GM23248 (cell line): ENCODE results near the gene HEATR9. TPM values are rescaled to one million over a fixed set of nuclear protein-coding genes. Genes with fewer than 3 reads are reported as not detected.
A peak's percentile ranks its signal among the peaks of the same experiment; 100 is the strongest.

Experiments used
- DNase-seq: peaks from one replicate; pipeline ENCODE4 v3.0.0-alpha.2; 2015
- H2AFZ ChIP-seq: fragments of 200-600 bp; sonication (generic); 2 replicates; pipeline ENCODE4 v1.6.1; 2016; ENCODE audit warnings: antibody characterized with exemption
- H3F3A ChIP-seq: fragments of 200-600 bp; sonication (generic); 2 replicates; pipeline ENCODE4 v1.6.1; 2016; ENCODE audit warnings: mild to moderate bottlenecking, antibody characterized with exemption, mixed run types; ENCODE audit not compliant: insufficient read depth
- H3K27ac ChIP-seq: fragments of 200-600 bp; sonication (generic); 2 replicates; pipeline ENCODE4 v1.5.1; 2016; ENCODE audit warnings: mild to moderate bottlenecking
- H3K27me3 ChIP-seq: fragments of 200-600 bp; sonication (generic); replicated peaks from 2 replicates; pipeline ENCODE4 v1.6.1; 2016; ENCODE audit warnings: mild to moderate bottlenecking; ENCODE audit not compliant: insufficient read depth
- H3K36me3 ChIP-seq: fragments of 200-600 bp; sonication (generic); 2 replicates; pipeline ENCODE4 v1.6.1; 2016; ENCODE audit warnings: low read depth, mild to moderate bottlenecking
- H3K4me1 ChIP-seq: fragments of 200-600 bp; sonication (generic); 2 replicates; pipeline ENCODE4 v1.6.1; 2016; ENCODE audit warnings: mild to moderate bottlenecking; ENCODE audit not compliant: insufficient read depth
- H3K4me2 ChIP-seq: fragments of 200-600 bp; sonication (generic); one replicate; pipeline ENCODE4 v1.6.1; 2016; ENCODE audit warnings: mild to moderate bottlenecking; ENCODE audit not compliant: unreplicated experiment
- H3K4me3 ChIP-seq: fragments of 200-600 bp; sonication (generic); 2 replicates; pipeline ENCODE4 v1.5.1; 2016; ENCODE audit warnings: mild to moderate bottlenecking
- H3K79me2 ChIP-seq: fragments of 200-600 bp; sonication (generic); 2 replicates; pipeline ENCODE4 v1.6.1; 2016; ENCODE audit warnings: mild to moderate bottlenecking; ENCODE audit not compliant: insufficient read depth
- H3K9ac ChIP-seq: fragments of 200-600 bp; sonication (generic); 2 replicates; pipeline ENCODE4 v1.6.1; 2016; ENCODE audit warnings: mild to moderate bottlenecking
- H3K9me2 ChIP-seq: fragments of 200-600 bp; sonication (generic); 2 replicates; pipeline ENCODE4 v1.6.1; 2016; ENCODE audit warnings: mixed run types, mild to moderate bottlenecking, moderate library complexity; ENCODE audit not compliant: insufficient read depth
- H3K9me3 ChIP-seq: fragments of 200-600 bp; sonication (generic); one replicate; pipeline ENCODE4 v1.6.1; 2017; ENCODE audit warnings: low read depth
- H4K20me1 ChIP-seq: fragments of 200-600 bp; sonication (generic); 2 replicates; pipeline ENCODE4 v1.6.0; 2016; ENCODE audit not compliant: insufficient read depth
- EZH2 ChIP-seq: fragments of 200-600 bp; sonication (generic); IDR thresholded peaks from 2 replicates; pipeline ENCODE4 v1.6.1; 2018; ENCODE audit warnings: antibody characterized with exemption, mild to moderate bottlenecking; ENCODE audit not compliant: insufficient read depth, poor library complexity, severe bottlenecking
- EZH2phosphoT487 ChIP-seq: fragments of 200-600 bp; sonication (generic); IDR thresholded peaks from 2 replicates; pipeline ENCODE4 v1.6.1; 2018; ENCODE audit warnings: antibody characterized with exemption, moderate library complexity, mild to moderate bottlenecking, low read depth; ENCODE audit not compliant: insufficient read depth
- WGBS, 2 experiments: methylation state at CpG; one replicate each; pipeline ENCODE4 v1.1.6; 2015 to 2017; ENCODE audit warnings: low lambda C conversion rate in 2 of 2, low coverage in 1 of 2; ENCODE audit errors: missing lambda C conversion rate in 2 of 2; 5-methylcytosine and 5-hydroxymethylcytosine counted together
- in situ Hi-C: fragments of 300-500 bp; cut with MboI; formaldehyde crosslinking; loops from 2 replicates; pipeline ENCODE4 v1.15.0; 2020
- polyA plus RNA-seq: library from polyadenylated mRNA; unstranded; fragments of >200 nt; fragmentation: Nextera tagmentation; extraction: Ambion mirVana; gene quantifications from 2 replicates; pipeline ENCODE4 v1.2.1, GENCODE V29; 2016
- total RNA-seq: library from RNA; depleted of rRNA; stranded (reverse); fragments of >200 nt; shearing (Covaris generic); gene quantifications from 2 replicates; pipeline ENCODE4 v1.2.3, GENCODE V29; 2014

Gene HEATR9
- total and polyA plus RNA-seq, 2 experiments from 2014 or later = not detected

DNA sequence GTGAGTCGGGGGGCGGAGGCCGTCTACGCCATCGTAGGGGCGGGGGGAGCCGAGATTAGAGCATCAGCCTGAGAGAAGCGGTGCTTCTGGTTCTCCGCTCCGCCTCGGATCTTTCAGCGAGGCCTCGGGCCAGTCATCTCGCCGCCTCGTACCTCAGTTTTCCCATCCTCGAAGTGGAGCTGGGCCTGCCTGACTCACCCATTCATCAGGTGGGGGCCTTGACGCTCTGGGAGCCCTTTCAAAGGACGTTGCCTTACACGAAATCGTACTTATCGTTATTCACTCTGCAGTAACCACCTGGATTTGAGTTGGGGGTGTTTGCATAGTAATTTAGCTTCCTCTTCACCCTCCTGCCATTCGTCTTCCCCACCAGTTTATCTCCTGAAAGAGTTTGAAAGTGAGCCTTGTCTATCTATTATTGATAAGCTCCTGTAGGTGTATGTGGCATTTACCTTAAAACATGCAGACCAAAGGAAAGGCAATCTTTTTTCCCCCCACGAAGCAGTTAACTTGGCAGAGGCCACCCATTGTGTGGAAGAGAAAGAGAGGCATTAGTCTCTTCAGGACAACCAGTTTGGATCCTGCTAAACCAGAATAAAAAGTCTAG, 58.7 kb downstream of the HEATR9 start:
- Histone ChIP-seq H3K4me1 (peaks cover 31% of the 10 kb centered on the region), H3F3A (peaks cover 19% of the 10 kb centered on the region), H3K79me2 (peaks cover 56% of the 10 kb centered on the region), H3K9me3 (no peaks in the 10 kb centered on the region), H3K27me3 (no peaks in the 10 kb centered on the region), H3K9me2 (no peaks in the 10 kb centered on the region), H3K27ac (peak overlapping the region; percentile 92), H3K4me3 (peak overlapping the region; percentile 92), H3K4me2 (peak overlapping the region; percentile 99), H2AFZ (peak overlapping the region; percentile 50; the same call in 1 of the 2 replicates), H3K9ac (peak overlapping the region; percentile 96), H4K20me1 (0 out of 2 replicates have a peak, but pooled peaks cover 8% of the 10 kb centered on the region), H3K36me3 (no peaks in the 10 kb centered on the region)
- TF ChIP-seq EZH2phosphoT487 (no peak), EZH2 (no peak)
- WGBS, 2 experiments = 1 to 2% methylated on average over 17 to 20 of the region's 24 CpGs
- in situ Hi-C loops = no loop called here
- peak; percentile 75 for DNase-seq

GRCh38 chr17:35808962-35809854, 59.5 kb downstream of the HEATR9 start, which contains the start of gene TAF15:
Gene TAF15 (plus strand): TSS chr17:35809484. CDS start chr17:35809570, 86 bp downstream.
- H2AFZ ChIP-seq = peak within 1 kb of the TSS; percentile 75
- H3K36me3 ChIP-seq = no peaks in the 10 kb centered on the region
- H3F3A ChIP-seq = peaks cover 19% of the 10 kb centered on the region
- TF ChIP-seq EZH2 (no peak), EZH2phosphoT487 (no peak)
- H3K9me3 ChIP-seq = no peaks in the 10 kb centered on the region
- no peaks in the 10 kb centered on the region for H3K27me3 ChIP-seq
- peak within 1 kb of the TSS; percentile 92 for H3K27ac ChIP-seq
- 1% methylated on average over 54 to 56 of the region's 71 CpGs for WGBS, 2 experiments
- peak within 1 kb of the TSS; percentile 96 for H3K9ac ChIP-seq
- H3K4me3 ChIP-seq = peak within 1 kb of the TSS; percentile 92
- in situ Hi-C loops = no loop called here
- H3K4me2 ChIP-seq = peak within 1 kb of the TSS; percentile 99
- peaks cover 31% of the 10 kb centered on the region for H3K4me1 ChIP-seq
- DNase-seq = peak; percentile 99
- H3K79me2 ChIP-seq = peaks cover 49% of the 10 kb centered on the region
- no peaks in the 10 kb centered on the region for H3K9me2 ChIP-seq
- H4K20me1 ChIP-seq = 0 out of 2 replicates have a peak, but pooled peaks cover 8% of the 10 kb centered on the region

- in situ Hi-C loops = no loop called here
- Histone ChIP-seq H3K4me3 (peak overlapping the region; percentile 92), H3K9me2 (no peaks in the 10 kb centered on the region), H3K79me2 (peaks cover 41% of the 10 kb centered on the region), H3F3A (peaks cover 19% of the 10 kb centered on the region), H3K4me2 (peak overlapping the region; percentile 92), H2AFZ (peak overlapping the region; percentile 75), H3K9me3 (no peaks in the 10 kb centered on the region), H3K36me3 (no peaks in the 10 kb centered on the region), H3K27me3 (no peaks in the 10 kb centered on the region), H4K20me1 (0 out of 2 replicates have a peak, but pooled peaks cover 5% of the 10 kb centered on the region), H3K9ac (peak overlapping the region; percentile 96), H3K4me1 (peaks cover 31% of the 10 kb centered on the region), H3K27ac (peak overlapping the region; percentile 92)
- TF ChIP-seq EZH2 = no peak
- TF ChIP-seq EZH2phosphoT487 = no peak
- DNase-seq = no peak
- WGBS, 2 experiments = 31 to 34% methylated on average over 19 of the region's 19 CpGs
Observed at GRCh38 chr17:35808240-35808961, 60.3 kb downstream of the HEATR9 start.
